PC-3 (cell line): ENCODE results near the gene DAPP1. TPM values are rescaled to one million over a fixed set of nuclear protein-coding genes. Genes with fewer than 3 reads are reported as not detected.
"Not testable (repeated sequence)": the region's sequence is repeated elsewhere in the genome, so short reads cannot be mapped to it uniquely, and the experiment has no call there.

Experiments used
- ATAC-seq: fragments of 200-7000 bp; cut with Tn5 transposase; 2 replicates; pipeline ENCODE4 v1.9.1; 2020; ENCODE audit warnings: mild to moderate bottlenecking, moderate library complexity
- BruUV-seq: library from RNA; stranded (reverse); fragments of 400-500 nt; replicated peaks from 2 replicates; lab custom pipeline; 2021; lab: Mats Ljungman, UMichigan
- CTCF ChIA-PET: fragments of 300-600 bp; sonication (Branson Sonifier 250); formaldehyde crosslinking; loops from one replicate; lab custom pipeline; 2022; ENCODE audit warnings: antibody characterized with exemption; lab: Charles Lee
- POLR2A ChIA-PET: fragments of 300-600 bp; sonication (Branson Sonifier 250); formaldehyde crosslinking; loops from one replicate; lab custom pipeline; 2022; ENCODE audit warnings: antibody characterized with exemption; ENCODE audit not compliant: unreplicated experiment; lab: Charles Lee
- DNase-seq: peaks from one replicate; pipeline ENCODE4 v3.0.0-alpha.2; 2015
- H2AFZ ChIP-seq: fragments of 300-600 bp; sonication (generic); 2 replicates; pipeline ENCODE4 v1.6.0; 2016; ENCODE audit warnings: antibody characterized with exemption, low read length
- H3F3A ChIP-seq: fragments of 300-600 bp; sonication (generic); one replicate; pipeline ENCODE4 v1.6.0; 2017; ENCODE audit warnings: antibody characterized with exemption, low read length, control low read depth, mild to moderate bottlenecking; ENCODE audit not compliant: unreplicated experiment
- H3K27ac ChIP-seq: fragments of 300-600 bp; sonication (generic); 2 replicates; pipeline ENCODE4 v1.5.1; 2016; ENCODE audit warnings: mild to moderate bottlenecking, low read length
- H3K27me3 ChIP-seq: fragments of 300-600 bp; sonication (generic); 2 replicates; pipeline ENCODE4 v1.6.1; 2016; ENCODE audit warnings: low read length, mixed read lengths
- H3K36me3 ChIP-seq: fragments of 300-600 bp; sonication (generic); 2 replicates; pipeline ENCODE4 v1.6.1; 2016; ENCODE audit warnings: low read depth, mixed run types, low read length, mixed read lengths
- H3K4me1 ChIP-seq: fragments of 300-600 bp; sonication (generic); 2 replicates; pipeline ENCODE4 v1.5.1; 2016; ENCODE audit warnings: low read length; ENCODE audit not compliant: insufficient read depth
- H3K4me2 ChIP-seq: fragments of 300-600 bp; sonication (generic); 2 replicates; pipeline ENCODE4 v1.6.0; 2016; ENCODE audit warnings: low read length
- H3K4me3 ChIP-seq: fragments of 300-600 bp; sonication (generic); 2 replicates; pipeline ENCODE4 v1.5.1; 2016; ENCODE audit warnings: mild to moderate bottlenecking, low read length, mixed read lengths
- H3K79me2 ChIP-seq: fragments of 300-600 bp; sonication (generic); 2 replicates; pipeline ENCODE4 v1.6.1; 2017; ENCODE audit warnings: low read length, mixed read lengths
- H3K9ac ChIP-seq: fragments of 300-600 bp; sonication (generic); 2 replicates; pipeline ENCODE4 v1.6.0; 2016; ENCODE audit warnings: mild to moderate bottlenecking, low read length
- H3K9me2 ChIP-seq: fragments of 300-600 bp; sonication (generic); replicated peaks from 2 replicates; pipeline ENCODE4 v1.6.1; 2016; ENCODE audit warnings: mixed run types, low read length, mixed read lengths
- H3K9me3 ChIP-seq: fragments of 300-600 bp; sonication (generic); 2 replicates; pipeline ENCODE4 v1.6.1; 2016; ENCODE audit warnings: low read length, mixed read lengths
- H4K20me1 ChIP-seq: fragments of 300-600 bp; sonication (generic); 2 replicates; pipeline ENCODE4 v1.6.1; 2016; ENCODE audit warnings: low read length, mixed read lengths
- EZH2 ChIP-seq: fragments of 300-600 bp; sonication (generic); IDR thresholded peaks from one replicate; pipeline ENCODE4 v1.6.1; 2017; ENCODE audit warnings: antibody characterized with exemption, mild to moderate bottlenecking, low read length; ENCODE audit not compliant: unreplicated experiment
- EZH2phosphoT487 ChIP-seq: fragments of 300-600 bp; sonication (generic); IDR thresholded peaks from 2 replicates; pipeline ENCODE4 v1.6.1; 2018; ENCODE audit warnings: mild to moderate bottlenecking, antibody characterized with exemption, low read length, borderline replicate concordance
- intact Hi-C: fragments of 100-400 bp; cut with micrococcal nuclease; formaldehyde crosslinking; loops from 2 replicates; pipeline ENCODE4 v1.9.0; 2023
- total RNA-seq: library from RNA; depleted of rRNA; stranded (reverse); fragments of >200 nt; gene quantifications from 2 replicates; pipeline ENCODE4 v1.2.3, GENCODE V29; 2014
- TF ChIP-seq, protein P1 (sequence below): fragments of 300-600 bp; sonication (generic); conservative IDR thresholded peaks from 2 replicates; pipeline ENCODE4 v1.5.1; 2017; ENCODE audit warnings: antibody characterized with exemption, low read depth, mild to moderate bottlenecking, low read length

DAPP1 gene
- total RNA-seq, 1 experiment from 2014 or later: 11.6 TPM

- CTCF ChIA-PET: no interaction called here
- H3K27ac ChIP-seq: no peak overlapping the region
- POLR2A ChIA-PET: no interaction called here
Measured at GRCh38 chr4:99827857-99828256, 11.2 kb downstream of the DAPP1 start.

GRCh38 chr4:99828477-99828876 is 11.8 kb downstream of the DAPP1 start:
- Histone ChIP-seq H3K9me2 (no peaks in the 10 kb centered on the region), H3K79me2 (0 out of 2 replicates have a peak, but pooled peaks cover 3% of the 10 kb centered on the region), H3K9me3 (no peaks in the 10 kb centered on the region), H2AFZ (no peak overlapping the region), H3K4me1 (peaks cover 10% of the 10 kb centered on the region; the same call in 1 of the 2 replicates), H3K27ac (no peak overlapping the region), H3K4me3 (no peak overlapping the region), H3F3A (no peaks in the 10 kb centered on the region), H3K9ac (no peak overlapping the region), H3K27me3 (no peaks in the 10 kb centered on the region), H4K20me1 (no peaks in the 10 kb centered on the region), H3K4me2 (no peak overlapping the region), H3K36me3 (no peaks in the 10 kb centered on the region)
- POLR2A ChIA-PET: interaction anchor here (0.6 kb wide), 1 partner anchor 12 kb away, joined by 3 read pairs; the partner anchor contains the start of gene DAPP1
- intact Hi-C loops: no loop called here
- peak; percentile 7 for DNase-seq
- BruUV-seq: no TSS peak
- CTCF ChIA-PET: no interaction called here
- ATAC-seq: no peak
- TF ChIP-seq EZH2: no peak
- TF ChIP-seq EZH2phosphoT487: no peak
- TF ChIP-seq, protein P1, sequence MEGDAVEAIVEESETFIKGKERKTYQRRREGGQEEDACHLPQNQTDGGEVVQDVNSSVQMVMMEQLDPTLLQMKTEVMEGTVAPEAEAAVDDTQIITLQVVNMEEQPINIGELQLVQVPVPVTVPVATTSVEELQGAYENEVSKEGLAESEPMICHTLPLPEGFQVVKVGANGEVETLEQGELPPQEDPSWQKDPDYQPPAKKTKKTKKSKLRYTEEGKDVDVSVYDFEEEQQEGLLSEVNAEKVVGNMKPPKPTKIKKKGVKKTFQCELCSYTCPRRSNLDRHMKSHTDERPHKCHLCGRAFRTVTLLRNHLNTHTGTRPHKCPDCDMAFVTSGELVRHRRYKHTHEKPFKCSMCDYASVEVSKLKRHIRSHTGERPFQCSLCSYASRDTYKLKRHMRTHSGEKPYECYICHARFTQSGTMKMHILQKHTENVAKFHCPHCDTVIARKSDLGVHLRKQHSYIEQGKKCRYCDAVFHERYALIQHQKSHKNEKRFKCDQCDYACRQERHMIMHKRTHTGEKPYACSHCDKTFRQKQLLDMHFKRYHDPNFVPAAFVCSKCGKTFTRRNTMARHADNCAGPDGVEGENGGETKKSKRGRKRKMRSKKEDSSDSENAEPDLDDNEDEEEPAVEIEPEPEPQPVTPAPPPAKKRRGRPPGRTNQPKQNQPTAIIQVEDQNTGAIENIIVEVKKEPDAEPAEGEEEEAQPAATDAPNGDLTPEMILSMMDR: no peak

More at GRCh38 chr4:99827857-99828256, 11.2 kb downstream of the DAPP1 start:
- Histone ChIP-seq H3K4me3 (no peak overlapping the region), H2AFZ (no peak overlapping the region), H3K79me2 (0 out of 2 replicates have a peak, but pooled peaks cover 5% of the 10 kb centered on the region), H3K4me2 (no peak overlapping the region), H3K9me3 (no peaks in the 10 kb centered on the region), H3K27me3 (no peaks in the 10 kb centered on the region), H3K9ac (no peak overlapping the region), H3K36me3 (no peaks in the 10 kb centered on the region), H3K4me1 (peaks cover 10% of the 10 kb centered on the region; the same call in 1 of the 2 replicates), H3F3A (no peaks in the 10 kb centered on the region), H4K20me1 (no peaks in the 10 kb centered on the region), H3K9me2 (no peaks in the 10 kb centered on the region)
- intact Hi-C loops: no loop called here
- TF ChIP-seq, protein P1: no peak
- no peak for TF ChIP-seq EZH2
- TF ChIP-seq EZH2phosphoT487: no peak
- DNase-seq: no peak
- BruUV-seq: no TSS peak
- no peak for ATAC-seq

DNA sequence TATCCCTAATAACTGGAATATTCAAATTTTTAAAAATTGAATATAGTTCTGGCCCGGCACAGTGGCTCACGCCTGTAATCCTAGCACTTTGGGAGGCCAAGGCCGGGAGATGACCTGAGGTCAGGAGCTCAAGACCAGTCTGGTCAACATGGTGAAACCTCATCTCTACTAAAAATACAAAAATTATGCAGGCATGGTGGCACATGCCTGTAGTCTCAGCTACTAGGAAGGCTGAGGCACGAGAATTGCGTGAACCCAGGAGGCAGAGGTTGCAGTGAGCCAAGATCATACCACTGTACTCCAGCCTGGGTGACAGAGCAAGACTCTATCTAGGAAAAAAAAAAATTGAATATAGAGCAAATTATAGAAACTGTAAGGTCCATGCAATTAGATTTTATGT is 13.4 kb downstream of the DAPP1 start:
- H3K27me3 ChIP-seq, H3K4me2 ChIP-seq, POLR2A ChIA-PET, H3F3A ChIP-seq, H3K9me3 ChIP-seq, intact Hi-C loops, ATAC-seq, DNase-seq, H3K4me3 ChIP-seq, H4K20me1 ChIP-seq, H3K36me3 ChIP-seq, H2AFZ ChIP-seq, H3K27ac ChIP-seq, CTCF ChIA-PET, BruUV-seq, H3K9me2 ChIP-seq, H3K9ac ChIP-seq, H3K79me2 ChIP-seq: not testable (repeated sequence)
- H3K4me1 ChIP-seq: peaks cover 10% of the 10 kb centered on the region; the same call in 1 of the 2 replicates
